Measurements from ENCODE around the gene IRGC. TPM values are rescaled to one million over a fixed set of nuclear protein-coding genes. Genes with fewer than 3 reads are reported as not detected.

The IRGC gene
- total and polyA plus RNA-seq, 9 of the 15 experiments (the other 6 are each of a cell fraction or from before 2014, with no cell fraction given) = not detected

GRCh38 chr19:43767316-43767715 is 51.4 kb downstream of the IRGC start:
- Histone ChIP-seq H3K4me3 (no peak overlapping the region), H4K20me1 (replicated peaks; ENCODE audit: control insufficient read depth, insufficient read depth, low read length) (no peaks in the 10 kb centered on the region), H3K9me1 (ENCODE audit: control insufficient read depth, insufficient read depth, low read length) (peaks cover 4% of the 10 kb centered on the region), H3K4me1 (replicated peaks in 1 of 2; ENCODE audit: control insufficient read depth in 2 of 2, insufficient read depth in 2 of 2, low read length in 2 of 2) (peaks cover 27 to 37% of the 10 kb centered on the region in 2 experiments), H3K27me3 (ENCODE audit: control insufficient read depth in 2 of 2, insufficient read depth in 2 of 2, low read length in 2 of 2) (no peaks in the 10 kb centered on the region), H3K27ac (ENCODE audit: extremely low read depth, low read depth, low read length) (no peak overlapping the region; the same call in 2 of the 3 replicates), H3K9ac (ENCODE audit: insufficient read depth in 1 of 2, low read depth in 2 of 2, low read length in 2 of 2) (0 out of 4 replicates have a peak overlapping the region, but pooled peaks of 1 of the 2 experiments have one; percentile 70), H3K4me2 (ENCODE audit: insufficient read depth, low read length) (no peak overlapping the region), H2AFZ (ENCODE audit: low read depth, low read length) (no peak overlapping the region), H3K79me2 (ENCODE audit: control insufficient read depth, insufficient read depth, low read length) (peaks cover 7% of the 10 kb centered on the region; the same call in 1 of the 3 replicates), H3K9me3 (replicated peaks; ENCODE audit: control insufficient read depth, insufficient read depth, low read depth, low read length) (no peaks in the 10 kb centered on the region), H3K36me3 (ENCODE audit: control insufficient read depth, insufficient read depth, low read length) (peaks cover 61% of the 10 kb centered on the region)
- FAIRE-seq (no peak), ATAC-seq (no peak), DNase-seq (ENCODE audit: extremely low read depth in 1 of 4, low spot score in 3 of 4) (no peak)
- 82% methylated on average over 6 of the region's 7 CpGs for WGBS (ENCODE audit: insufficient coverage, low coverage, missing lambda C conversion rate)
- in situ Hi-C loops (cut with MboI) = no loop called here
- POLR2A ChIA-PET = interaction anchor here (1.2 to 6.3 kb wide), 5 partner anchors 8 to 97 kb away, joined by 3 to 50 read pairs (median 3); partner anchors contain the start of genes PLAUR and SMG9
- no TSS peak for BruUV-seq (replicated peaks)
- TF ChIP-seq, protein P1, sequence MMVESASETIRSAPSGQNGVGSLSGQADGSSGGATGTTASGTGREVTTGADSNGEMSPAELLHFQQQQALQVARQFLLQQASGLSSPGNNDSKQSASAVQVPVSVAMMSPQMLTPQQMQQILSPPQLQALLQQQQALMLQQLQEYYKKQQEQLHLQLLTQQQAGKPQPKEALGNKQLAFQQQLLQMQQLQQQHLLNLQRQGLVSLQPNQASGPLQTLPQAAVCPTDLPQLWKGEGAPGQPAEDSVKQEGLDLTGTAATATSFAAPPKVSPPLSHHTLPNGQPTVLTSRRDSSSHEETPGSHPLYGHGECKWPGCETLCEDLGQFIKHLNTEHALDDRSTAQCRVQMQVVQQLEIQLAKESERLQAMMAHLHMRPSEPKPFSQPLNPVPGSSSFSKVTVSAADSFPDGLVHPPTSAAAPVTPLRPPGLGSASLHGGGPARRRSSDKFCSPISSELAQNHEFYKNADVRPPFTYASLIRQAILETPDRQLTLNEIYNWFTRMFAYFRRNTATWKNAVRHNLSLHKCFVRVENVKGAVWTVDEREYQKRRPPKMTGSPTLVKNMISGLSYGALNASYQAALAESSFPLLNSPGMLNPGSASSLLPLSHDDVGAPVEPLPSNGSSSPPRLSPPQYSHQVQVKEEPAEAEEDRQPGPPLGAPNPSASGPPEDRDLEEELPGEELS (CRISPR knock-in tag; IDR thresholded peaks at IDR 0.05; ENCODE audit: borderline replicate concordance) = no peak
- TF ChIP-seq CREB5 (CRISPR knock-in tag; IDR thresholded peaks at IDR 0.05) = no peak
- TF ChIP-seq NCOA2 (IDR thresholded peaks at IDR 0.05; ENCODE audit: partially characterized antibody in 2 of 2) = no peak
- no peak for TF ChIP-seq ZNF24 (IDR thresholded peaks at IDR 0.05)
- no peak for TF ChIP-seq MIER1 (IDR thresholded peaks at IDR 0.05; ENCODE audit: low read depth)
- no peak for TF ChIP-seq ZBED1 (IDR thresholded peaks at IDR 0.05)
- TF ChIP-seq, protein P2, sequence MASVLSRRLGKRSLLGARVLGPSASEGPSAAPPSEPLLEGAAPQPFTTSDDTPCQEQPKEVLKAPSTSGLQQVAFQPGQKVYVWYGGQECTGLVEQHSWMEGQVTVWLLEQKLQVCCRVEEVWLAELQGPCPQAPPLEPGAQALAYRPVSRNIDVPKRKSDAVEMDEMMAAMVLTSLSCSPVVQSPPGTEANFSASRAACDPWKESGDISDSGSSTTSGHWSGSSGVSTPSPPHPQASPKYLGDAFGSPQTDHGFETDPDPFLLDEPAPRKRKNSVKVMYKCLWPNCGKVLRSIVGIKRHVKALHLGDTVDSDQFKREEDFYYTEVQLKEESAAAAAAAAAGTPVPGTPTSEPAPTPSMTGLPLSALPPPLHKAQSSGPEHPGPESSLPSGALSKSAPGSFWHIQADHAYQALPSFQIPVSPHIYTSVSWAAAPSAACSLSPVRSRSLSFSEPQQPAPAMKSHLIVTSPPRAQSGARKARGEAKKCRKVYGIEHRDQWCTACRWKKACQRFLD (CRISPR knock-in tag; IDR thresholded peaks at IDR 0.05) = no peak
- TF ChIP-seq IRF1 (CRISPR knock-in tag; IDR thresholded peaks at IDR 0.05; ENCODE audit: borderline replicate concordance) = no peak
- TF ChIP-seq NFIC (IDR thresholded peaks at IDR 0.05) = no peak
- TF ChIP-seq TRIM24 (IDR thresholded peaks at IDR 0.05) = no peak
- TF ChIP-seq ZNF77 (CRISPR knock-in tag; IDR thresholded peaks at IDR 0.05) = no peak
- no peak for TF ChIP-seq CCAR2 (IDR thresholded peaks at IDR 0.05; ENCODE audit: low read depth, low read length)
- TF ChIP-seq ETV5 (CRISPR knock-in tag; IDR thresholded peaks at IDR 0.05; ENCODE audit: low read depth) = no peak
- TF ChIP-seq ZNF780A (CRISPR knock-in tag; IDR thresholded peaks at IDR 0.05) = no peak
- no peak for TF ChIP-seq HDGF (IDR thresholded peaks at IDR 0.05)
- CTCF ChIA-PET (ENCODE audit: low intra/inter-chr PET ratio) = no interaction called here
- intact Hi-C loops (cut with micrococcal nuclease) = no loop called here

All from K562 (cell line).